RWPE2 (cell line): ENCODE measurements around the gene SUCNR1.

ENCODE experiments used
- ATAC-seq: fragments of 200-7000 bp; cut with Tn5 transposase; 3 replicates; pipeline ENCODE4 v1.9.1; 2021; ENCODE audit warnings: low read depth
- DNase-seq: peaks from one replicate; pipeline ENCODE4 v3.0.0-alpha.2; 2020; ENCODE audit warnings: low spot score
- H3K27ac ChIP-seq: fragments of 450-650 bp; 2 replicates; pipeline ENCODE4 v1.5.1; 2017; ENCODE audit warnings: mild to moderate bottlenecking; ENCODE audit not compliant: poor library complexity, severe bottlenecking
- H3K27me3 ChIP-seq: fragments of 250-450 bp; sonication (Bioruptor Pico); 2 replicates; pipeline ENCODE4 v1.5.1; 2021; ENCODE audit warnings: mild to moderate bottlenecking, moderate library complexity; ENCODE audit not compliant: insufficient read depth, poor library complexity, severe bottlenecking
- H3K36me3 ChIP-seq: fragments of 250-450 bp; sonication (Bioruptor Pico); 2 replicates; pipeline ENCODE4 v1.5.1; 2020; ENCODE audit warnings: low read depth, mild to moderate bottlenecking, moderate library complexity
- H3K4me1 ChIP-seq: fragments of 250-450 bp; sonication (Bioruptor Pico); 2 replicates; pipeline ENCODE4 v1.5.1; 2021; ENCODE audit warnings: mild to moderate bottlenecking, moderate library complexity; ENCODE audit not compliant: insufficient read depth, poor library complexity, severe bottlenecking
- H3K4me3 ChIP-seq: fragments of 250-450 bp; sonication (Bioruptor Pico); 2 replicates; pipeline ENCODE4 v1.5.1; 2021; ENCODE audit warnings: mild to moderate bottlenecking, moderate library complexity; ENCODE audit not compliant: severe bottlenecking
- H3K9me3 ChIP-seq: fragments of 250-450 bp; sonication (Bioruptor Pico); 2 replicates; pipeline ENCODE4 v1.5.1; 2021; ENCODE audit warnings: mild to moderate bottlenecking, moderate library complexity; ENCODE audit not compliant: severe bottlenecking
- CTCF ChIP-seq: fragments of 450-650 bp; IDR thresholded peaks from one replicate; pipeline ENCODE4 v1.5.1; 2017; ENCODE audit warnings: mild to moderate bottlenecking, moderate library complexity; ENCODE audit not compliant: poor library complexity, severe bottlenecking

The SUCNR1 gene

GRCh38 chr3:151908399-151908798 is 35.0 kb downstream of the SUCNR1 start:
- DNase-seq: no peak
- TF ChIP-seq CTCF: no peak
- no peak overlapping the region for H3K27ac ChIP-seq
- ATAC-seq: no peak
- no peaks in the 10 kb centered on the region for H3K4me1 ChIP-seq
- no peaks in the 10 kb centered on the region for H3K27me3 ChIP-seq
- no peaks in the 10 kb centered on the region for H3K9me3 ChIP-seq
- H3K4me3 ChIP-seq: no peak overlapping the region
- H3K36me3 ChIP-seq: no peaks in the 10 kb centered on the region

DNA sequence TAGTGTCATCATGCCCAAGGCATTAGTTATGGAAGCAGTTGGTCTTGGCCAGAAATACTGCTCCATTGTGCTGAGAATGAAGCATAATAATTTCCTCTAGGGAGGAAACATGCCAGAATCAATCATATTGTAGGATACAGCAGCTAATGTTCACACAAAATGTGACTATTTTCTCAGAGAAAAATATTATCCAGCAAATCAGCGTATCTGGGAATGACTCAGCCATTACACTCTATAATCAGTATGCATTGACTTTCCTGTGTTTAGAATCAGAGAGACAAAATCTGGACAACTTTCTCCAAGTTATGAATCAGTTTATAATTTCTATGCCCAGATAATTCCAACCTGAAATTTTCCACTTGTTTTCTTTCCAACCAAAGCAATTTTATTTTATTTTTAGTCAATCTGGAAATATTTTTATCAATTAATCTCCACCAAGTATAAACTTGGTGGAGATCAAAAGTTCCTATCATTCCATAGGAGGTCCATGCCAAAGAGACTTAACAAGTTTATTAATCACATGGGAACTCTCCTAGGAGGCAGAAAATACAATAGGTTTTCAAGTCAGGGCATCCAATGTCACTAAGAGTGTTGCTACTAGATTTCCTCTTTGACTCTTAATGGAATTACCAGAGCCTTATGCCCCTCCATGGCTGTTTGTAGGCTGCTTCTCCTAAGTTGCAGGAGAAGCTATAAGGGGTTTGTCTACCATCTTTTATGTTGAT is 36.4 kb downstream of the SUCNR1 start:
- H3K27ac ChIP-seq: no peak overlapping the region
- no peaks in the 10 kb centered on the region for H3K36me3 ChIP-seq
- ATAC-seq: no peak

GRCh38 chr3:151911462-151911861 is 38.0 kb downstream of the SUCNR1 start:
- no peaks in the 10 kb centered on the region for H3K27me3 ChIP-seq
- H3K27ac ChIP-seq: no peak overlapping the region
- TF ChIP-seq CTCF: no peak
- DNase-seq (no peak), ATAC-seq (no peak)
- H3K9me3 ChIP-seq: no peaks in the 10 kb centered on the region
- H3K36me3 ChIP-seq: no peaks in the 10 kb centered on the region
- no peak overlapping the region for H3K4me3 ChIP-seq
- no peaks in the 10 kb centered on the region for H3K4me1 ChIP-seq

More for the DNA sequence above, 36.4 kb downstream of the SUCNR1 start:
- Histone ChIP-seq H3K9me3 (no peaks in the 10 kb centered on the region), H3K4me1 (no peaks in the 10 kb centered on the region), H3K27me3 (no peaks in the 10 kb centered on the region), H3K4me3 (no peak overlapping the region)
- DNase-seq: no peak
- TF ChIP-seq CTCF: no peak

DNA sequence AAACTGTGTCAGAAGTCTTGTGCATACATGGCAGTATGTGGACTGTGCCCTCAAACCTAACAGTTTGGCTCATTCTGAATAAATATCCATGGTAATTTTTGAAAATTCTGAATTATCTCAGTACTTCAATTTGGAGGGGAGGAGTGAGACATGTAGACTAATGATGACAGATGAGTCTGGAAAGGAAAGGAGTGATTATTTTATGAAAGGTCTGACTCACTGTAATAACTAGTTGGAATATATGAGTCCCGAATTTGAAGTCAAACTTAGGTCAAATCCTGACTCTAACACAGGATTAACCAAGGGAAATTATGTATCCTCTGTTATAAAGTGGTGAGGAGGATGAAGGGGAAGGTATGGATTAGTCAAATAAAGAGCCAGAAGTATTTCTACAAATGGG is 38.6 kb downstream of the SUCNR1 start:
- H3K4me1 ChIP-seq: no peaks in the 10 kb centered on the region
- no peaks in the 10 kb centered on the region for H3K9me3 ChIP-seq
- H3K4me3 ChIP-seq: no peak overlapping the region
- no peaks in the 10 kb centered on the region for H3K27me3 ChIP-seq
- DNase-seq (no peak), ATAC-seq (no peak)
- TF ChIP-seq CTCF: no peak
- H3K27ac ChIP-seq: no peak overlapping the region
- no peaks in the 10 kb centered on the region for H3K36me3 ChIP-seq

- Histone ChIP-seq H3K4me1 (no peaks in the 10 kb centered on the region), H3K9me3 (no peaks in the 10 kb centered on the region), H3K27ac (no peak overlapping the region), H3K36me3 (no peaks in the 10 kb centered on the region), H3K27me3 (no peaks in the 10 kb centered on the region), H3K4me3 (no peak overlapping the region)
- DNase-seq: no peak
- no peak for ATAC-seq
- no peak for TF ChIP-seq CTCF
Measured at GRCh38 chr3:151916781-151917180, 43.3 kb downstream of the SUCNR1 start.
